GM18858 (cell line): ENCODE results near the gene C1QTNF9B.
"Not testable (repeated sequence)": the region's sequence is repeated elsewhere in the genome, so short reads cannot be mapped to it uniquely, and the experiment has no call there.

Experiments used
- ATAC-seq: cut with Tn5 transposase; IDR thresholded peaks from one replicate; pipeline ENCODE4 v1.9.1; 2021; ENCODE audit not compliant: unreplicated experiment

Gene C1QTNF9B

GRCh38 chr13:23897452-23897919, at the start of gene C1QTNF9B:
TSS of gene C1QTNF9B (minus strand) at chr13:23897502.
- ATAC-seq, result not testable (repeated sequence)

- no peak for ATAC-seq
These were observed 49.6 kb upstream of the C1QTNF9B start for GRCh38 chr13:23946900-23947299.

- no peak for ATAC-seq
These were observed 48.8 kb upstream of the C1QTNF9B start for GRCh38 chr13:23946067-23946466.

- ATAC-seq, result no peak
These were observed 48.3 kb upstream of the C1QTNF9B start for GRCh38 chr13:23945612-23946011.

- no peak for ATAC-seq
These were observed 43.9 kb upstream of the C1QTNF9B start for GRCh38 chr13:23941211-23941610.

GRCh38 chr13:23939666-23940065, 42.4 kb upstream of the C1QTNF9B start:
- ATAC-seq, result not testable (repeated sequence)

- ATAC-seq, result no peak
These were observed 37.2 kb upstream of the C1QTNF9B start for GRCh38 chr13:23934520-23934919.

- no peak for ATAC-seq
These were observed 31.7 kb upstream of the C1QTNF9B start for GRCh38 chr13:23928985-23929384.

GRCh38 chr13:23923031-23923430, 25.7 kb upstream of the C1QTNF9B start:
- ATAC-seq, result no peak

GRCh38 chr13:23922005-23922932, 25.0 kb upstream of the C1QTNF9B start:
- no peak for ATAC-seq

GRCh38 chr13:23921451-23921888, 24.2 kb upstream of the C1QTNF9B start:
- ATAC-seq, result no peak

GRCh38 chr13:23919006-23919405, 21.7 kb upstream of the C1QTNF9B start:
- no peak for ATAC-seq

- no peak for ATAC-seq
These were observed 20.9 kb upstream of the C1QTNF9B start for GRCh38 chr13:23918208-23918607.

- no peak for ATAC-seq
These were observed 18.0 kb upstream of the C1QTNF9B start for GRCh38 chr13:23915308-23915707.

GRCh38 chr13:23912469-23912868, 15.2 kb upstream of the C1QTNF9B start:
- no peak for ATAC-seq

GRCh38 chr13:23909606-23910005, 12.3 kb upstream of the C1QTNF9B start:
- no peak for ATAC-seq

GRCh38 chr13:23905766-23906165, 8.5 kb upstream of the C1QTNF9B start:
- ATAC-seq, result no peak

- ATAC-seq, result no peak
These were observed 6.6 kb upstream of the C1QTNF9B start for GRCh38 chr13:23903906-23904280.

GRCh38 chr13:23902975-23903905, 5.9 kb upstream of the C1QTNF9B start:
- ATAC-seq, result no peak

GRCh38 chr13:23901365-23901764, 4.1 kb upstream of the C1QTNF9B start:
- no peak for ATAC-seq

GRCh38 chr13:23899555-23899954, 2.3 kb upstream of the C1QTNF9B start:
- ATAC-seq, result no peak
